ENCODE data around the gene SFMBT2.

SFMBT2 gene

GRCh38 chr10:7359954-7360353, 50.9 kb downstream of the SFMBT2 start:
- no peaks in the 10 kb centered on the region for H3K9me3 ChIP-seq (ENCODE audit: control insufficient read depth, low read depth, low read length)
- H3K9ac ChIP-seq (ENCODE audit: low read length) = no peak overlapping the region
- peaks cover 9% of the 10 kb centered on the region for H3K4me1 ChIP-seq (ENCODE audit: control insufficient read depth, low read depth, low read length)
- H3K36me3 ChIP-seq (ENCODE audit: control insufficient read depth, low read depth, low read length) = no peaks in the 10 kb centered on the region
- H3K27ac ChIP-seq (ENCODE audit: low read length) = no peak overlapping the region
- H3K4me3 ChIP-seq (ENCODE audit: low read length) = no peak overlapping the region
- no peaks in the 10 kb centered on the region for H3K27me3 ChIP-seq (ENCODE audit: control insufficient read depth, insufficient read depth, low read length)

- no peaks in the 10 kb centered on the region for H3K9me3 ChIP-seq (ENCODE audit: control insufficient read depth, low read depth, low read length)
- no peak overlapping the region for H3K4me3 ChIP-seq (ENCODE audit: low read length)
- H3K27me3 ChIP-seq (ENCODE audit: control insufficient read depth, insufficient read depth, low read length) = no peaks in the 10 kb centered on the region
- H3K36me3 ChIP-seq (ENCODE audit: control insufficient read depth, low read depth, low read length) = no peaks in the 10 kb centered on the region
- no peak overlapping the region for H3K9ac ChIP-seq (ENCODE audit: low read length)
- no peak overlapping the region for H3K27ac ChIP-seq (ENCODE audit: low read length)
- peaks cover 5% of the 10 kb centered on the region for H3K4me1 ChIP-seq (ENCODE audit: control insufficient read depth, low read depth, low read length)
These were observed 51.5 kb downstream of the SFMBT2 start for GRCh38 chr10:7359356-7359755.

GRCh38 chr10:7357193-7357592, 53.6 kb downstream of the SFMBT2 start:
- H3K27ac ChIP-seq (ENCODE audit: low read length) = no peak overlapping the region
- H3K36me3 ChIP-seq (ENCODE audit: control insufficient read depth, low read depth, low read length) = no peaks in the 10 kb centered on the region
- H3K9ac ChIP-seq (ENCODE audit: low read length) = no peak overlapping the region
- H3K4me1 ChIP-seq (ENCODE audit: control insufficient read depth, low read depth, low read length) = no peaks in the 10 kb centered on the region
- H3K27me3 ChIP-seq (ENCODE audit: control insufficient read depth, insufficient read depth, low read length) = no peaks in the 10 kb centered on the region
- no peaks in the 10 kb centered on the region for H3K9me3 ChIP-seq (ENCODE audit: control insufficient read depth, low read depth, low read length)
- H3K4me3 ChIP-seq (ENCODE audit: low read length) = no peak overlapping the region

GRCh38 chr10:7354330-7355047, 56.3 kb downstream of the SFMBT2 start:
- Histone ChIP-seq H3K9me3 (ENCODE audit: control insufficient read depth, low read depth, low read length) (no peaks in the 10 kb centered on the region), H3K4me3 (ENCODE audit: low read length) (no peak overlapping the region), H3K27me3 (ENCODE audit: control insufficient read depth, insufficient read depth, low read length) (no peaks in the 10 kb centered on the region), H3K27ac (ENCODE audit: low read length) (no peak overlapping the region), H3K36me3 (ENCODE audit: control insufficient read depth, low read depth, low read length) (no peaks in the 10 kb centered on the region), H3K9ac (ENCODE audit: low read length) (no peak overlapping the region), H3K4me1 (ENCODE audit: control insufficient read depth, low read depth, low read length) (no peaks in the 10 kb centered on the region)

DNA sequence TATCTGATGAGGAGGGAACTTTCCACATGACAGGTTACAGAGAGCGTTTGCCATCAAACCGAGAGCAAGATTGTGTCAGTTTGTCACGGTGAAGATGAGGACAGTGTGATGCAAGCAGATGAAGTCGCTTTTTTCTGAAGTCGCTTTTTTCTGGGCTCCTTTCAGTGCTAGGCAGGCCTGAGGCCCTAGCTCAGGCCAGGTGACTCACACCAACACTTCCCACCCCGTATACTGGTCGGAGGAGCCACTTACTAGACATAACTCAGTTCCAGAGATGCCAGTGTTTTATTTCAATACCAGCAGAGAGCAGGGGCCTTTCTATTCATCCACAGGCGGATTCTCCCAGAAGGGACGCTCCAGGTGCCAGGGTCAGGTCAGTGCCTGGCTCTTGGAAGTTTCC, 58.9 kb downstream of the SFMBT2 start:
- Histone ChIP-seq H3K27me3 (ENCODE audit: control insufficient read depth, insufficient read depth, low read length) (no peaks in the 10 kb centered on the region), H3K9ac (ENCODE audit: low read length) (no peak overlapping the region)

DNA sequence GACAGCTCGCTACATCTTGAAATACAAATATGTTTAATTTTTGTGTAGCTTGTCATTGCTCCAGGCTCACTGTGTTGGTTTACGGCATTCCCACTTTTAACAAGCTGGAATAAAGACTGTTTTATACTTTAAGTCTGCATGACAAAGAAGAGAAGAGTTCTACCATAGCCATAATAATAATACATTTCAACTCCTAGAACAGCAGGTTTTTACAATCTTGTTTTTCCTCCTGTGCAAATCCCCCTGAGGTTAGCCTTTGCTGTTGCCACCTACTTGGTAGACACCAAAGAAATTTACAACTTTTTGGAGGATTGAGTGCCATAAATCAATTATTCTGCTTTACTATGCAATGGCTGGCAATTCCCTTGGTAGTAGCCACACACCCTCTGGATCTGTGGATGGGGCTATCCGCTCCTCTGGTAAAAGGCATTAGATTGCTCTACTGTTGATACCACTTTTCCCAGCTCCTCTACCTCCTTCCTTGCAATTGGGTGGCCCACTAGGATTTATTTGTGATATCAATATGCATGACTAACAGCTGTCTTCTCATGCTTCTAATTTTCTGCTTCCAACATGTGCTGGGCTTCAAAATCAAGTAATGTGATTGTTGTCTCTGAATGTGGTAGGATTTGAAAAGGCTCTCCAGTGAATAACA, 60.2 kb downstream of the SFMBT2 start:
- no peaks in the 10 kb centered on the region for H3K9me3 ChIP-seq (ENCODE audit: control insufficient read depth, low read depth, low read length)
- H3K4me1 ChIP-seq (ENCODE audit: control insufficient read depth, low read depth, low read length) = no peaks in the 10 kb centered on the region
- H3K27me3 ChIP-seq (ENCODE audit: control insufficient read depth, insufficient read depth, low read length) = no peaks in the 10 kb centered on the region
- H3K4me3 ChIP-seq (ENCODE audit: low read length) = no peak overlapping the region
- no peak overlapping the region for H3K27ac ChIP-seq (ENCODE audit: low read length)
- H3K36me3 ChIP-seq (ENCODE audit: control insufficient read depth, low read depth, low read length) = no peaks in the 10 kb centered on the region
- H3K9ac ChIP-seq (ENCODE audit: low read length) = no peak overlapping the region

More for the DNA sequence above, 58.9 kb downstream of the SFMBT2 start:
- H3K27ac ChIP-seq (ENCODE audit: low read length) = no peak overlapping the region
- H3K4me1 ChIP-seq (ENCODE audit: control insufficient read depth, low read depth, low read length) = no peaks in the 10 kb centered on the region
- no peak overlapping the region for H3K4me3 ChIP-seq (ENCODE audit: low read length)
- H3K9me3 ChIP-seq (ENCODE audit: control insufficient read depth, low read depth, low read length) = no peaks in the 10 kb centered on the region
- H3K36me3 ChIP-seq (ENCODE audit: control insufficient read depth, low read depth, low read length) = no peaks in the 10 kb centered on the region

- Histone ChIP-seq H3K27ac (ENCODE audit: low read length) (no peak overlapping the region), H3K27me3 (ENCODE audit: control insufficient read depth, insufficient read depth, low read length) (no peaks in the 10 kb centered on the region), H3K36me3 (ENCODE audit: control insufficient read depth, low read depth, low read length) (no peaks in the 10 kb centered on the region), H3K4me1 (ENCODE audit: control insufficient read depth, low read depth, low read length) (no peaks in the 10 kb centered on the region), H3K9ac (ENCODE audit: low read length) (no peak overlapping the region), H3K9me3 (ENCODE audit: control insufficient read depth, low read depth, low read length) (no peaks in the 10 kb centered on the region), H3K4me3 (ENCODE audit: low read length) (no peak overlapping the region)
These were observed 65.1 kb downstream of the SFMBT2 start for GRCh38 chr10:7345717-7346116.

GRCh38 chr10:7343040-7343439, 67.8 kb downstream of the SFMBT2 start:
- Histone ChIP-seq H3K36me3 (ENCODE audit: control insufficient read depth, low read depth, low read length) (no peaks in the 10 kb centered on the region), H3K4me3 (ENCODE audit: low read length) (no peak overlapping the region), H3K4me1 (ENCODE audit: control insufficient read depth, low read depth, low read length) (no peaks in the 10 kb centered on the region), H3K27me3 (ENCODE audit: control insufficient read depth, insufficient read depth, low read length) (no peaks in the 10 kb centered on the region), H3K9me3 (ENCODE audit: control insufficient read depth, low read depth, low read length) (no peaks in the 10 kb centered on the region), H3K9ac (ENCODE audit: low read length) (no peak overlapping the region), H3K27ac (ENCODE audit: low read length) (no peak overlapping the region)

- Histone ChIP-seq H3K36me3 (ENCODE audit: control insufficient read depth, low read depth, low read length) (no peaks in the 10 kb centered on the region), H3K27ac (ENCODE audit: low read length) (no peak overlapping the region)
These were observed 70.5 kb downstream of the SFMBT2 start for GRCh38 chr10:7340179-7340874.

DNA sequence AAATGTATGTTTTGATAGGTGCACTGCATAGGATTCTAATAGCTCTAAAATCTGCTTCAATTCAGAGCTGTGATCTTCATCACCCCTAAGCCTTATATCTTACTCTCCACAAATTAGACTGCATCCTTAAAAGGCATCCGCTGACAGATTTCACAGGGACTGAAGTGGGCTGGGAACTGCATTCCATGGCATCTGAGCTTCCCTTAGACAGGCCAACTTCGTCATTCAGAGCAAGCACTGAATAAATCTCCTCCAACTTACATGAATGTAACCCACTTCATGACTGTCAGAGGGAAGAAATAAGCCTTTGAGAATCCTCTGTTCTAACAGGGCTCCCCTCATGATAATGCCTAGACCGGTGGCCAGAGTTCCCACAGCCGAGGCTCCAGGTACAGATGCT, 71.3 kb downstream of the SFMBT2 start:
- no peak overlapping the region for H3K4me3 ChIP-seq (ENCODE audit: low read length)
- no peaks in the 10 kb centered on the region for H3K36me3 ChIP-seq (ENCODE audit: control insufficient read depth, low read depth, low read length)
- no peak overlapping the region for H3K27ac ChIP-seq (ENCODE audit: low read length)
- H3K9me3 ChIP-seq (ENCODE audit: control insufficient read depth, low read depth, low read length) = no peaks in the 10 kb centered on the region
- no peaks in the 10 kb centered on the region for H3K4me1 ChIP-seq (ENCODE audit: control insufficient read depth, low read depth, low read length)
- H3K27me3 ChIP-seq (ENCODE audit: control insufficient read depth, insufficient read depth, low read length) = no peaks in the 10 kb centered on the region
- no peak overlapping the region for H3K9ac ChIP-seq (ENCODE audit: low read length)

More at GRCh38 chr10:7340179-7340874, 70.5 kb downstream of the SFMBT2 start:
- H3K4me1 ChIP-seq (ENCODE audit: control insufficient read depth, low read depth, low read length) = no peaks in the 10 kb centered on the region
- H3K4me3 ChIP-seq (ENCODE audit: low read length) = no peak overlapping the region
- no peaks in the 10 kb centered on the region for H3K27me3 ChIP-seq (ENCODE audit: control insufficient read depth, insufficient read depth, low read length)
- no peaks in the 10 kb centered on the region for H3K9me3 ChIP-seq (ENCODE audit: control insufficient read depth, low read depth, low read length)
- H3K9ac ChIP-seq (ENCODE audit: low read length) = no peak overlapping the region

DNA sequence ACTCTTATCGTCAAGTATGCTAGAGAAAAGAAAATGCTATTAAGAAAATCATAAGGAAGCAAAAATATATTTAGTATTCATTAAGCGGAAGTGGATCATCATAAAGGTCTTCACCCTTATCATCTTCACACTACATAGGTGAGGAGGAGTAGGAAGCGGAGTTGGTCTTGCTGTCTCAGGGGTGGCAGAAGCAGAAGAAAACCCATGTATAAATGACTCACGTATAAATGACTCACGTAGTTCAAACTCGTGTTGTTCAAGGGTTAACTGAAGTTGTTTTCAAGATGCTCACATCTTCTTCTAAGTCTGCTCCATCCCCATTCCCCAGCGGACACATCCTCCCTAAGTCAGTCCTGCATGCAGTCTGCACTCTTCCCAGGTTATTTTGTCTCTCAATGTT, 72.4 kb downstream of the SFMBT2 start:
- Histone ChIP-seq H3K27ac (ENCODE audit: low read length) (no peak overlapping the region), H3K27me3 (ENCODE audit: control insufficient read depth, insufficient read depth, low read length) (no peaks in the 10 kb centered on the region)

More for the DNA sequence above, 72.4 kb downstream of the SFMBT2 start:
- Histone ChIP-seq H3K36me3 (ENCODE audit: control insufficient read depth, low read depth, low read length) (no peaks in the 10 kb centered on the region), H3K9me3 (ENCODE audit: control insufficient read depth, low read depth, low read length) (no peaks in the 10 kb centered on the region), H3K4me1 (ENCODE audit: control insufficient read depth, low read depth, low read length) (no peaks in the 10 kb centered on the region), H3K4me3 (ENCODE audit: low read length) (no peak overlapping the region), H3K9ac (ENCODE audit: low read length) (no peak overlapping the region)
